ENCODE data around the gene DOC2A. TPM values are rescaled to one million over a fixed set of nuclear protein-coding genes. Genes with fewer than 3 reads are reported as not detected.
"Not testable (repeated sequence)": the region's sequence is repeated elsewhere in the genome, so short reads cannot be mapped to it uniquely, and the experiment has no call there.

The DOC2A gene
- total RNA-seq, 1 experiment from 2014 or later, result not detected

GRCh38 chr16:29961127-29961478 is 49.7 kb downstream of the DOC2A start:
- peak overlapping the region; percentile 89 for H3K9ac ChIP-seq (ENCODE audit: low read length)
- no peaks in the 10 kb centered on the region for H3K9me2 ChIP-seq (replicated peaks; ENCODE audit: insufficient read depth, low read length)
- peak overlapping the region; percentile 46 for H2AFZ ChIP-seq (ENCODE audit: low read length)
- H4K20me1 ChIP-seq (ENCODE audit: insufficient read depth, low read depth, low read length), result no peaks in the 10 kb centered on the region
- peak overlapping the region; percentile 97 for H3K4me3 ChIP-seq (ENCODE audit: low read length)
- H3K4me1 ChIP-seq (ENCODE audit: low read length), result peaks cover 17% of the 10 kb centered on the region
- H3K9me3 ChIP-seq (ENCODE audit: low read length), result no peaks in the 10 kb centered on the region
- no peak overlapping the region for H3K27ac ChIP-seq (ENCODE audit: low read length)
- peak overlapping the region; percentile 99 for H3K4me2 ChIP-seq (ENCODE audit: low read depth, low read length, poor library complexity, severe bottlenecking)
- peaks cover 12% of the 10 kb centered on the region for H3K79me2 ChIP-seq (ENCODE audit: low read length)
- DNase-seq, result no peak
- no peaks in the 10 kb centered on the region for H3K36me3 ChIP-seq (ENCODE audit: insufficient read depth, low read length)
- no peaks in the 10 kb centered on the region for H3K27me3 ChIP-seq (ENCODE audit: low read length)

GRCh38 chr16:29959821-29960220 is 51.0 kb downstream of the DOC2A start:
- not testable (repeated sequence) for H3K36me3 ChIP-seq (ENCODE audit: insufficient read depth, low read length); H3K9ac ChIP-seq (ENCODE audit: low read length); H3K9me2 ChIP-seq (replicated peaks; ENCODE audit: insufficient read depth, low read length); H3K27ac ChIP-seq (ENCODE audit: low read length); H3K27me3 ChIP-seq (ENCODE audit: low read length); H3K4me2 ChIP-seq (ENCODE audit: low read depth, low read length, poor library complexity, severe bottlenecking); H3K4me3 ChIP-seq (ENCODE audit: low read length); H4K20me1 ChIP-seq (ENCODE audit: insufficient read depth, low read depth, low read length); H2AFZ ChIP-seq (ENCODE audit: low read length); H3K9me3 ChIP-seq (ENCODE audit: low read length); DNase-seq
- peaks cover 21% of the 10 kb centered on the region for H3K4me1 ChIP-seq (ENCODE audit: low read length)
- peaks cover 12% of the 10 kb centered on the region for H3K79me2 ChIP-seq (ENCODE audit: low read length)

- H3K4me2 ChIP-seq (ENCODE audit: low read depth, low read length, poor library complexity, severe bottlenecking), result no peak overlapping the region
- H3K79me2 ChIP-seq (ENCODE audit: low read length), result peaks cover 12% of the 10 kb centered on the region
- DNase-seq, result no peak
- H3K9ac ChIP-seq (ENCODE audit: low read length), result no peak overlapping the region
- no peak overlapping the region for H2AFZ ChIP-seq (ENCODE audit: low read length)
- no peaks in the 10 kb centered on the region for H3K27me3 ChIP-seq (ENCODE audit: low read length)
- no peaks in the 10 kb centered on the region for H4K20me1 ChIP-seq (ENCODE audit: insufficient read depth, low read depth, low read length)
- no peaks in the 10 kb centered on the region for H3K9me2 ChIP-seq (replicated peaks; ENCODE audit: insufficient read depth, low read length)
- peaks cover 23% of the 10 kb centered on the region for H3K4me1 ChIP-seq (ENCODE audit: low read length)
- no peaks in the 10 kb centered on the region for H3K9me3 ChIP-seq (ENCODE audit: low read length)
- H3K4me3 ChIP-seq (ENCODE audit: low read length), result no peak overlapping the region
- H3K36me3 ChIP-seq (ENCODE audit: insufficient read depth, low read length), result no peaks in the 10 kb centered on the region
- H3K27ac ChIP-seq (ENCODE audit: low read length), result no peak overlapping the region
Observed at GRCh38 chr16:29959293-29959692, 51.5 kb downstream of the DOC2A start.

DNA sequence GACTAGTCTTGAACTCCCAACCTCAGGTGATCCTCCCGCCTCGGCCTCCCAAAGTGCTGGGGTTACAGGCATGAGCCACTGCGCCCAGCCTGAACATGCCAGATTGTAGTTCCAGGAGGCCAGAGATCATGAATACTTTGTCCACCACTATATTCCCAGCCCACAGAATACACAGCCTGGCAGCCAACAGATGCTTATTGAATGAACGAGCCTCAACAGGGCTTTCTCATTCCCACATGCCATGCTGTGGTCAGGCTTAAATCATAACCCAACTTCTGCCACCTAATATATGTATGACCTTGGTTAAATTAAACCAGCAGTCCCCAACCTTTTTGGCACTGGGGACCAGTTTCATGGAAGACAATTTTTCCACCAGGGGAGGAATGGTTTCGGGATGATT is 52.1 kb downstream of the DOC2A start:
- Histone ChIP-seq H3K79me2 (ENCODE audit: low read length) (peaks cover 12% of the 10 kb centered on the region), H3K9me2 (replicated peaks; ENCODE audit: insufficient read depth, low read length) (no peaks in the 10 kb centered on the region), H3K9me3 (ENCODE audit: low read length) (no peaks in the 10 kb centered on the region), H3K4me3 (ENCODE audit: low read length) (no peak overlapping the region), H2AFZ (ENCODE audit: low read length) (no peak overlapping the region), H3K4me2 (ENCODE audit: low read depth, low read length, poor library complexity, severe bottlenecking) (no peak overlapping the region), H3K36me3 (ENCODE audit: insufficient read depth, low read length) (no peaks in the 10 kb centered on the region), H3K27me3 (ENCODE audit: low read length) (no peaks in the 10 kb centered on the region), H3K27ac (ENCODE audit: low read length) (no peak overlapping the region), H3K9ac (ENCODE audit: low read length) (no peak overlapping the region), H4K20me1 (ENCODE audit: insufficient read depth, low read depth, low read length) (no peaks in the 10 kb centered on the region), H3K4me1 (ENCODE audit: low read length) (peaks cover 23% of the 10 kb centered on the region)
- DNase-seq, result no peak

Other genes with a start within 250 kb of the DOC2A start
- not detected in 2 replicates for gene ZG16, start 232.8 kb downstream of the DOC2A start, total RNA-seq (2014; rRNA removed; shearing (Covaris generic); ENCODE audit: low replicate concordance)
- 75.4 and 105 TPM in 2 replicates for gene KIF22, start 220.3 kb downstream of the DOC2A start, total RNA-seq (2014; rRNA removed; shearing (Covaris generic); ENCODE audit: low replicate concordance)
- gene MAZ, start 204.5 kb downstream of the DOC2A start, total RNA-seq (2014; rRNA removed; shearing (Covaris generic); ENCODE audit: low replicate concordance), result 118 and 320 TPM in 2 replicates
- 0.87 and 3.5 TPM in 2 replicates for gene PRRT2, start 198.8 kb downstream of the DOC2A start, total RNA-seq (2014; rRNA removed; shearing (Covaris generic); ENCODE audit: low replicate concordance)
- 25.4 and 69.2 TPM in 2 replicates for gene PAGR1, start 194.9 kb downstream of the DOC2A start, total RNA-seq (2014; rRNA removed; shearing (Covaris generic); ENCODE audit: low replicate concordance)
- 7.8 and 25.7 TPM in 2 replicates for gene MVP, start 190.6 kb downstream of the DOC2A start, total RNA-seq (2014; rRNA removed; shearing (Covaris generic); ENCODE audit: low replicate concordance)
- 48.1 and 57.4 TPM in 2 replicates for gene CDIPT, start 147.8 kb downstream of the DOC2A start, total RNA-seq (2014; rRNA removed; shearing (Covaris generic); ENCODE audit: low replicate concordance)
- gene SEZ6L2, start 111.5 kb downstream of the DOC2A start, total RNA-seq (2014; rRNA removed; shearing (Covaris generic); ENCODE audit: low replicate concordance), result 0.04 TPM in 1 of 2 replicates, not detected in the other
- 0.19 and 2.2 TPM in 2 replicates for gene ASPHD1, start 110.5 kb downstream of the DOC2A start, total RNA-seq (2014; rRNA removed; shearing (Covaris generic); ENCODE audit: low replicate concordance)
- gene KCTD13, start 84.8 kb downstream of the DOC2A start, total RNA-seq (2014; rRNA removed; shearing (Covaris generic); ENCODE audit: low replicate concordance), result 14.2 and 52.9 TPM in 2 replicates
- gene TMEM219, start 48.9 kb downstream of the DOC2A start, total RNA-seq (2014; rRNA removed; shearing (Covaris generic); ENCODE audit: low replicate concordance), result 120 and 128 TPM in 2 replicates
- gene TAOK2, start 37.2 kb downstream of the DOC2A start, total RNA-seq (2014; rRNA removed; shearing (Covaris generic); ENCODE audit: low replicate concordance), result 21.5 and 30.7 TPM in 2 replicates
- gene HIRIP3, start 15.4 kb downstream of the DOC2A start, total RNA-seq (2014; rRNA removed; shearing (Covaris generic); ENCODE audit: low replicate concordance), result 9.6 and 22.1 TPM in 2 replicates
- gene INO80E, start 14.8 kb downstream of the DOC2A start, total RNA-seq (2014; rRNA removed; shearing (Covaris generic); ENCODE audit: low replicate concordance), result 67.7 and 94.0 TPM in 2 replicates
- not detected in 2 replicates for gene C16orf92, start 12.2 kb upstream of the DOC2A start, total RNA-seq (2014; rRNA removed; shearing (Covaris generic); ENCODE audit: low replicate concordance)
- gene TLCD3B, start 20.2 kb upstream of the DOC2A start, total RNA-seq (2014; rRNA removed; shearing (Covaris generic); ENCODE audit: low replicate concordance), result 1.0 TPM in 1 of 2 replicates, not detected in the other
- 1,486 and 1,797 TPM in 2 replicates for gene ALDOA, start 54.7 kb upstream of the DOC2A start, total RNA-seq (2014; rRNA removed; shearing (Covaris generic); ENCODE audit: low replicate concordance)
- 103 and 154 TPM in 2 replicates for gene PPP4C, start 65.0 kb upstream of the DOC2A start, total RNA-seq (2014; rRNA removed; shearing (Covaris generic); ENCODE audit: low replicate concordance)
- 1.8 and 2.1 TPM in 2 replicates for gene TBX6, start 80.9 kb upstream of the DOC2A start, total RNA-seq (2014; rRNA removed; shearing (Covaris generic); ENCODE audit: low replicate concordance)
- 62.1 and 93.0 TPM in 2 replicates for gene YPEL3, start 85.2 kb upstream of the DOC2A start, total RNA-seq (2014; rRNA removed; shearing (Covaris generic); ENCODE audit: low replicate concordance)
- 2.1 and 3.3 TPM in 2 replicates for gene GDPD3, start 102.5 kb upstream of the DOC2A start, total RNA-seq (2014; rRNA removed; shearing (Covaris generic); ENCODE audit: low replicate concordance)
- 29.9 and 55.6 TPM in 2 replicates for gene MAPK3, start 112.2 kb upstream of the DOC2A start, total RNA-seq (2014; rRNA removed; shearing (Covaris generic); ENCODE audit: low replicate concordance)
- 362 and 820 TPM in 2 replicates for gene CORO1A, start 172.6 kb upstream of the DOC2A start, total RNA-seq (2014; rRNA removed; shearing (Covaris generic); ENCODE audit: low replicate concordance)
- 98.5 and 166 TPM in 2 replicates for gene BOLA2B, start 182.6 kb upstream of the DOC2A start, total RNA-seq (2014; rRNA removed; shearing (Covaris generic); ENCODE audit: low replicate concordance)
- gene SLX1A, start 182.8 kb upstream of the DOC2A start, total RNA-seq (2014; rRNA removed; shearing (Covaris generic); ENCODE audit: low replicate concordance), result 18.3 and 101 TPM in 2 replicates
- gene SULT1A3, start 188.2 kb upstream of the DOC2A start, total RNA-seq (2014; rRNA removed; shearing (Covaris generic); ENCODE audit: low replicate concordance), result 7.1 and 13.8 TPM in 2 replicates
- gene NPIPB13, start 237.5 kb upstream of the DOC2A start, total RNA-seq (2014; rRNA removed; shearing (Covaris generic); ENCODE audit: low replicate concordance), result 0.58 and 9.1 TPM in 2 replicates

All from Karpas-422 (cell line).